Osteoblast (primary cell): ENCODE data around the gene IL20RA. TPM values are rescaled to one million over a fixed set of nuclear protein-coding genes. Genes with fewer than 3 reads are reported as not detected.

Experiments used
- DNase-seq: peaks from one replicate; pipeline ENCODE4 v3.0.0; 2011; ENCODE audit warnings: low spot score, mixed read lengths; ENCODE audit not compliant: insufficient read length; ENCODE audit errors: missing footprints
- H2AFZ ChIP-seq: 2 replicates; pipeline ENCODE4 v1.6.0; 2011; ENCODE audit warnings: mild to moderate bottlenecking, low read length
- H3K27ac ChIP-seq: 2 replicates; pipeline ENCODE4 v1.5.1; 2011; ENCODE audit warnings: mild to moderate bottlenecking, low read depth, low read length, moderate library complexity
- H3K27me3 ChIP-seq: 2 replicates; pipeline ENCODE4 v1.6.0; 2012; ENCODE audit warnings: mild to moderate bottlenecking, control low read depth, inconsistent platforms, low read length, moderate library complexity; ENCODE audit not compliant: insufficient read depth
- H3K36me3 ChIP-seq: 2 replicates; pipeline ENCODE4 v1.5.1; 2011; ENCODE audit warnings: mild to moderate bottlenecking, low read length, control low read depth, moderate library complexity; ENCODE audit not compliant: insufficient read depth
- H3K4me1 ChIP-seq: 2 replicates; pipeline ENCODE4 v1.5.1; 2011; ENCODE audit warnings: mild to moderate bottlenecking, low read length, control low read depth, moderate library complexity; ENCODE audit not compliant: insufficient read depth
- H3K4me2 ChIP-seq: 2 replicates; pipeline ENCODE4 v1.6.0; 2011; ENCODE audit warnings: mild to moderate bottlenecking, low read length; ENCODE audit not compliant: insufficient read depth
- H3K4me3 ChIP-seq: fragments of 200-600 bp; sonication (generic); 3 replicates; pipeline ENCODE4 v1.5.1; 2012; ENCODE audit warnings: mild to moderate bottlenecking, low read length, inconsistent platforms; ENCODE audit not compliant: insufficient read depth
- H3K79me2 ChIP-seq: 2 replicates; pipeline ENCODE4 v1.6.0; 2012; ENCODE audit warnings: mild to moderate bottlenecking, low read length, control low read depth, inconsistent platforms; ENCODE audit not compliant: insufficient read depth
- H3K9me3 ChIP-seq: 2 replicates; pipeline ENCODE4 v1.5.1; 2011; ENCODE audit warnings: low read depth, low read length, control low read depth
- H4K20me1 ChIP-seq: 2 replicates; pipeline ENCODE4 v1.6.0; 2012; ENCODE audit warnings: mild to moderate bottlenecking, low read length, control low read depth; ENCODE audit not compliant: insufficient read depth
- total RNA-seq: library from RNA; depleted of rRNA; stranded (reverse); fragments of >200 nt; gene quantifications from 2 replicates; pipeline ENCODE4 v1.2.3, GENCODE V29; 2012
- TF ChIP-seq, protein P1 (sequence below): IDR thresholded peaks from 2 replicates; pipeline ENCODE4 v1.5.1; 2011; ENCODE audit warnings: mild to moderate bottlenecking, low read depth, low read length, moderate library complexity; ENCODE audit errors: extremely low read depth

IL20RA gene
- total RNA-seq, 1 donor: 0.36 TPM

- Histone ChIP-seq H3K79me2 (no peaks in the 10 kb centered on the region), H4K20me1 (no peaks in the 10 kb centered on the region), H3K4me1 (no peaks in the 10 kb centered on the region), H2AFZ (no peak overlapping the region), H3K4me3 (no peak overlapping the region), H3K4me2 (no peak overlapping the region), H3K27ac (no peak overlapping the region), H3K36me3 (no peaks in the 10 kb centered on the region), H3K27me3 (peaks cover 3% of the 10 kb centered on the region), H3K9me3 (no peaks in the 10 kb centered on the region)
- TF ChIP-seq, protein P1, sequence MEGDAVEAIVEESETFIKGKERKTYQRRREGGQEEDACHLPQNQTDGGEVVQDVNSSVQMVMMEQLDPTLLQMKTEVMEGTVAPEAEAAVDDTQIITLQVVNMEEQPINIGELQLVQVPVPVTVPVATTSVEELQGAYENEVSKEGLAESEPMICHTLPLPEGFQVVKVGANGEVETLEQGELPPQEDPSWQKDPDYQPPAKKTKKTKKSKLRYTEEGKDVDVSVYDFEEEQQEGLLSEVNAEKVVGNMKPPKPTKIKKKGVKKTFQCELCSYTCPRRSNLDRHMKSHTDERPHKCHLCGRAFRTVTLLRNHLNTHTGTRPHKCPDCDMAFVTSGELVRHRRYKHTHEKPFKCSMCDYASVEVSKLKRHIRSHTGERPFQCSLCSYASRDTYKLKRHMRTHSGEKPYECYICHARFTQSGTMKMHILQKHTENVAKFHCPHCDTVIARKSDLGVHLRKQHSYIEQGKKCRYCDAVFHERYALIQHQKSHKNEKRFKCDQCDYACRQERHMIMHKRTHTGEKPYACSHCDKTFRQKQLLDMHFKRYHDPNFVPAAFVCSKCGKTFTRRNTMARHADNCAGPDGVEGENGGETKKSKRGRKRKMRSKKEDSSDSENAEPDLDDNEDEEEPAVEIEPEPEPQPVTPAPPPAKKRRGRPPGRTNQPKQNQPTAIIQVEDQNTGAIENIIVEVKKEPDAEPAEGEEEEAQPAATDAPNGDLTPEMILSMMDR: no peak
- no peak for DNase-seq
Observed at GRCh38 chr6:137033828-137034227, 10.9 kb downstream of the IL20RA start.

GRCh38 chr6:137031122-137031521 lies 13.6 kb downstream of the IL20RA start:
- H3K4me1 ChIP-seq: no peaks in the 10 kb centered on the region
- TF ChIP-seq, protein P1: no peak
- H3K27ac ChIP-seq: no peak overlapping the region
- H3K9me3 ChIP-seq: no peaks in the 10 kb centered on the region
- H4K20me1 ChIP-seq: no peaks in the 10 kb centered on the region
- DNase-seq: no peak
- no peaks in the 10 kb centered on the region for H3K36me3 ChIP-seq
- H3K4me2 ChIP-seq: no peak overlapping the region
- no peaks in the 10 kb centered on the region for H3K79me2 ChIP-seq
- no peaks in the 10 kb centered on the region for H3K27me3 ChIP-seq
- H2AFZ ChIP-seq: no peak overlapping the region
- H3K4me3 ChIP-seq: no peak overlapping the region

DNA sequence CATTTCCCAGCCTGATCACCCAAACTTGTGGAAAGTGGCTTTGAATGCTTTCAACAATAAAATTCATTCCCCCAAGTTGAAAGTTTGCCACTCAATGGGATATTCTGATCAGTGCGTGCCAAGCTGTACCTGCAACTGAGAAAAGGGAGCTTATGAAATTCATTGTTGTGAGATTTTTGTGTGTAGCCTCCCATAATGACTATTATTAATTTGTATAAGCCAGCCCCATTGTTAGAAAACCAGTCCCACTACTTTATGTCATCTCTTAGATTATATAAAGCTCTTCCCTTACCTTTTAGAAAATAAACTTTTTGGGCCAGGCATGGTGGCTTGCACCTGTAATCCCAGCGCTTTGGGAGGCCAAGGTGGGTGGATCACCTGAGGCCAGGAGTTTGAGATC lies 15.9 kb downstream of the IL20RA start:
- Histone ChIP-seq H3K27ac (no peak overlapping the region), H3K4me3 (no peak overlapping the region), H3K27me3 (peaks cover 6% of the 10 kb centered on the region), H3K79me2 (no peaks in the 10 kb centered on the region), H4K20me1 (no peaks in the 10 kb centered on the region), H3K4me2 (no peak overlapping the region), H3K9me3 (no peaks in the 10 kb centered on the region), H3K4me1 (no peaks in the 10 kb centered on the region), H2AFZ (no peak overlapping the region), H3K36me3 (no peaks in the 10 kb centered on the region)
- TF ChIP-seq, protein P1: no peak
- DNase-seq: no peak

GRCh38 chr6:137025786-137026730 lies 18.7 kb downstream of the IL20RA start:
- H3K79me2 ChIP-seq: no peaks in the 10 kb centered on the region
- no peaks in the 10 kb centered on the region for H3K36me3 ChIP-seq
- H3K27ac ChIP-seq: no peak overlapping the region
- no peak overlapping the region for H3K4me3 ChIP-seq
- H3K4me2 ChIP-seq: no peak overlapping the region
- H3K9me3 ChIP-seq: no peaks in the 10 kb centered on the region
- no peak for DNase-seq
- TF ChIP-seq, protein P1: no peak
- H3K27me3 ChIP-seq: peaks cover 6% of the 10 kb centered on the region
- H2AFZ ChIP-seq: no peak overlapping the region
- H4K20me1 ChIP-seq: no peaks in the 10 kb centered on the region
- no peaks in the 10 kb centered on the region for H3K4me1 ChIP-seq
